Fibroblast of lung (primary cell): Measurements from ENCODE around the gene CATSPERE.

Source experiments
- EZH2 ChIP-seq: IDR thresholded peaks from 2 replicates; pipeline ENCODE4 v1.5.1; 2012; ENCODE audit warnings: low read length, control low read depth, mild to moderate bottlenecking; ENCODE audit errors: missing control alignments
- TF ChIP-seq, protein P1 (sequence below), 2 donors: IDR thresholded peaks in 1 of 2; conservative IDR thresholded peaks in 1 of 2; 1 replicate in 1 of 2; 2 replicates in 1 of 2; pipeline ENCODE4 v1.5.1; 2011 to 2012; ENCODE audit warnings: low read length in 2 of 2, control low read depth in 1 of 2, inconsistent platforms in 1 of 2, low read depth in 1 of 2, mild to moderate bottlenecking in 1 of 2

DNA sequence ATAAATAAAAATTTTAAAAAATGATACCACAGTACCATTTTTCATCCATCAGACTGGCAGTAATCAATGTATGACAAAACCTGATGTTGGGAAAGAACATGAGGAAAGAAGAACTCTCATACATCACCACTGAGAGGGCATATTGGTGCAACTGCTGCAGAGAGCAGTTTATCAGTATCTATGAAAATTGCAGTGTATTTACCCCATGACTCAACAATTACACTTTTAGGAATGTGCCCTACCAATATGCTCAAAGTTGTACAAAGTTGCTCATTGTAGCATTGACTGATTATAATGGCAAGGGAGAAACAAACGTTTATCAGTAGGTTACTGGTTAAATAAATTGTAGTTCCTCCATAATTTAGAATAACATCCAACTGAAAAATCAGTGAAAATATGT is 36.7 kb downstream of the CATSPERE start:
- TF ChIP-seq, protein P1, sequence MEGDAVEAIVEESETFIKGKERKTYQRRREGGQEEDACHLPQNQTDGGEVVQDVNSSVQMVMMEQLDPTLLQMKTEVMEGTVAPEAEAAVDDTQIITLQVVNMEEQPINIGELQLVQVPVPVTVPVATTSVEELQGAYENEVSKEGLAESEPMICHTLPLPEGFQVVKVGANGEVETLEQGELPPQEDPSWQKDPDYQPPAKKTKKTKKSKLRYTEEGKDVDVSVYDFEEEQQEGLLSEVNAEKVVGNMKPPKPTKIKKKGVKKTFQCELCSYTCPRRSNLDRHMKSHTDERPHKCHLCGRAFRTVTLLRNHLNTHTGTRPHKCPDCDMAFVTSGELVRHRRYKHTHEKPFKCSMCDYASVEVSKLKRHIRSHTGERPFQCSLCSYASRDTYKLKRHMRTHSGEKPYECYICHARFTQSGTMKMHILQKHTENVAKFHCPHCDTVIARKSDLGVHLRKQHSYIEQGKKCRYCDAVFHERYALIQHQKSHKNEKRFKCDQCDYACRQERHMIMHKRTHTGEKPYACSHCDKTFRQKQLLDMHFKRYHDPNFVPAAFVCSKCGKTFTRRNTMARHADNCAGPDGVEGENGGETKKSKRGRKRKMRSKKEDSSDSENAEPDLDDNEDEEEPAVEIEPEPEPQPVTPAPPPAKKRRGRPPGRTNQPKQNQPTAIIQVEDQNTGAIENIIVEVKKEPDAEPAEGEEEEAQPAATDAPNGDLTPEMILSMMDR (conservative IDR thresholded peaks at IDR 0.05 in 1 of 2, IDR thresholded peaks at IDR 0.05 in 1 of 2; ENCODE audit: low read depth in 1 of 2, low read length in 2 of 2), result no peak
- TF ChIP-seq EZH2, result no peak
